Keratinocyte (primary cell): ENCODE results near the gene LHPP.

ENCODE experiments used
- CTCF ChIP-seq, 3 experiments: IDR thresholded peaks in 1 of 3; conservative IDR thresholded peaks in 1 of 3; optimal IDR thresholded peaks in 1 of 3; 2 replicates in 2 of 3; 3 replicates in 1 of 3; pipeline versions ENCODE3 to v1.5.1; 2011; ENCODE audit warnings: low read length in 3 of 3, mild to moderate bottlenecking in 3 of 3, moderate library complexity in 2 of 3, control low read depth in 1 of 3, inconsistent platforms in 1 of 3; ENCODE audit not compliant: insufficient read depth in 2 of 3; ENCODE audit errors: extremely low read depth in 1 of 3
- EZH2 ChIP-seq: IDR thresholded peaks from one replicate; pipeline ENCODE4 v1.6.1; 2012; ENCODE audit warnings: inconsistent platforms, mild to moderate bottlenecking, low read length, moderate library complexity

DNA sequence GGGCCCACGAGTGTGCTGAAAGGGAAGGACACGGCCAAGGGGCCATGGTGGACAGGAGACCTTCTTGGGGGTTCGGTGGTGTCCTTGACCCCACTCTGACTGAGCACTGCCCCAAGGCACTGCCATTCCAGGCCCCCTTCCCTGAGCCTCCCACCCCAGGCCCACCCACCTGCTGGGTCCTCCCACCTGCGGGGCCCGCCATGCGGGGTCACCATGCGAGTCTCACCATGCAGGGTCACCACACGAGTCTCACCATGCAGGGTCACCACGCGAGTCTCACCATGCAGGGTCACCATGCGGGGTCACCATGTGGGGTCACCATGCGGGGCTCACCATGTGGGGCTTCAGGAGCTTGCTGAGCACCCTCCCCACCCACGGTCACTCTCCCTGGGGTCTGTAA, 76.3 kb downstream of the LHPP start:
- TF ChIP-seq EZH2 (no peak), CTCF (optimal IDR thresholded peaks at IDR 0.05 in 1 of 3, IDR thresholded peaks at IDR 0.05 in 1 of 3, conservative IDR thresholded peaks at IDR 0.05 in 1 of 3; ENCODE audit: extremely low read depth in 1 of 3, insufficient read depth in 2 of 3, low read length in 3 of 3) (no peak)
